HepG2 (cell line): ENCODE results near the gene HTD2. TPM values are rescaled to one million over a fixed set of nuclear protein-coding genes. Genes with fewer than 3 reads are reported as not detected.

Source experiments
- BORCS8-MEF2B ChIP-seq: sonication (generic); formaldehyde crosslinking; IDR thresholded peaks from 2 replicates; pipeline ENCODE4 v1.8.0; 2022; ENCODE audit warnings: mild to moderate bottlenecking, missing genetic modification reagents
- HNRNPK ChIP-seq: fragments of 200-400 bp; formaldehyde crosslinking; IDR thresholded peaks from 2 replicates; pipeline ENCODE4 v1.6.1; 2018; ENCODE audit warnings: low read length, low read depth, moderate library complexity, mild to moderate bottlenecking; ENCODE audit not compliant: poor library complexity, severe bottlenecking
- IKZF4 ChIP-seq: sonication (generic); formaldehyde crosslinking; IDR thresholded peaks from 2 replicates; pipeline ENCODE4 v1.5.1; 2020; ENCODE audit warnings: borderline replicate concordance, mild to moderate bottlenecking, low read depth, missing genetic modification reagents; ENCODE audit errors: not compliant biosample characterization
- JARID2 ChIP-seq: sonication (generic); formaldehyde crosslinking; IDR thresholded peaks from 2 replicates; pipeline ENCODE4 v1.8.1; 2023; ENCODE audit warnings: missing genetic modification reagents, inconsistent platforms; ENCODE audit not compliant: insufficient replicate concordance
- PHF5A ChIP-seq: IDR thresholded peaks from one replicate; pipeline ENCODE4 v1.6.1; 2018; ENCODE audit warnings: low read depth, missing genetic modification reagents; ENCODE audit not compliant: unreplicated experiment
- SALL1 ChIP-seq: sonication (generic); formaldehyde crosslinking; IDR thresholded peaks from 2 replicates; pipeline ENCODE4 v1.8.0; 2022; ENCODE audit warnings: mild to moderate bottlenecking, missing genetic modification reagents
- SIX4 ChIP-seq: sonication (generic); formaldehyde crosslinking; IDR thresholded peaks from 2 replicates; pipeline ENCODE4 v1.4.0; 2020; ENCODE audit warnings: missing genetic modification reagents
- SKIL ChIP-seq: sonication (generic); formaldehyde crosslinking; IDR thresholded peaks from 2 replicates; pipeline ENCODE4 v1.8.0; 2022; ENCODE audit warnings: missing genetic modification reagents, mild to moderate bottlenecking, moderate library complexity, borderline replicate concordance
- SP2 ChIP-seq: sonication (generic); formaldehyde crosslinking; IDR thresholded peaks from 2 replicates; pipeline ENCODE4 v1.5.1; 2020; ENCODE audit warnings: mild to moderate bottlenecking, missing genetic modification reagents
- TAF1 ChIP-seq: sonication (generic); formaldehyde crosslinking; IDR thresholded peaks from 2 replicates; pipeline ENCODE4 v1.4.0; 2020; ENCODE audit warnings: missing genetic modification reagents
- TFDP2 ChIP-seq: sonication (generic); formaldehyde crosslinking; IDR thresholded peaks from 2 replicates; pipeline ENCODE4 v1.4.0; 2020; ENCODE audit warnings: missing genetic modification reagents
- THRA ChIP-seq: sonication (generic); formaldehyde crosslinking; IDR thresholded peaks from 2 replicates; pipeline ENCODE4 v1.4.0; 2020; ENCODE audit warnings: missing genetic modification reagents, borderline replicate concordance
- ZNF281 ChIP-seq: sonication (generic); formaldehyde crosslinking; IDR thresholded peaks from 2 replicates; pipeline ENCODE4 v1.4.0; 2020; ENCODE audit warnings: missing genetic modification reagents, borderline replicate concordance
- ZNF687 ChIP-seq: sonication (generic); formaldehyde crosslinking; IDR thresholded peaks from 2 replicates; pipeline ENCODE4 v1.5.1; 2020; ENCODE audit warnings: mild to moderate bottlenecking, missing genetic modification reagents, moderate library complexity
- ZNF841 ChIP-seq: sonication (generic); formaldehyde crosslinking; IDR thresholded peaks from 2 replicates; pipeline ENCODE4 v1.8.1; 2023; ENCODE audit warnings: missing genetic modification reagents, borderline replicate concordance
- ZNF883 ChIP-seq: sonication (generic); formaldehyde crosslinking; IDR thresholded peaks from 2 replicates; pipeline ENCODE4 v1.5.1; 2020; ENCODE audit warnings: mild to moderate bottlenecking, missing genetic modification reagents; ENCODE audit errors: not compliant biosample characterization
- polyA plus RNA-seq, 8 experiments: library from polyadenylated mRNA; depleted of rRNA in 3 of 8; stranded (reverse) in 7 of 8; unstranded in 1 of 8; fragments of >200 nt; fragmentation: Illumina TruSeq in 4 of 8; extraction: Trizol in 4 of 8; gene quantifications; 2 replicates each; pipeline versions ENCODE4 v1.2.1 to v1.2.3, GENCODE V29; 2011 to 2016; ENCODE audit warnings: low read depth in 4 of 8, missing spikeins in 1 of 8, mixed read lengths in 1 of 8; ENCODE audit not compliant: insufficient read depth in 1 of 8
- total RNA-seq, 5 experiments: library from RNA; depleted of rRNA; stranded (reverse); fragments of >200 nt; fragmentation: Illumina TruSeq; extraction: Trizol; gene quantifications; 2 replicates each; pipeline ENCODE4 v1.2.3, GENCODE V29; 2016; ENCODE audit warnings: low read depth in 1 of 5

The HTD2 gene
- total and polyA plus RNA-seq, 2 of the 13 experiments (the other 11 are each of a cell fraction or from before 2014, with no cell fraction given): 8.6 to 13.7 TPM

- 0 out of 2 replicates have a peak, but pooled peaks have one; percentile 20 for TF ChIP-seq SP2 (CRISPR knock-in tag)
- TF ChIP-seq TFDP2 (CRISPR knock-in tag): peak; percentile 62
- TF ChIP-seq TAF1 (CRISPR knock-in tag): peak; percentile 34; the same call in 1 of the 2 replicates
- peak; percentile 63; the same call in 1 of the 2 replicates for TF ChIP-seq BORCS8-MEF2B (CRISPR knock-in tag)
- 0 out of 2 replicates have a peak, but pooled peaks have one; percentile 61 for TF ChIP-seq ZNF841
- peak; percentile 69 for TF ChIP-seq ZNF883 (CRISPR knock-in tag)
- peak; percentile 81 for TF ChIP-seq IKZF4 (CRISPR knock-in tag)
- no peak for TF ChIP-seq SKIL
- peak; percentile 63 for TF ChIP-seq PHF5A
- TF ChIP-seq ZNF687 (CRISPR knock-in tag): peak; percentile 71
- TF ChIP-seq JARID2 (CRISPR knock-in tag): no peak
- peak; percentile 18; the same call in 1 of the 2 replicates for TF ChIP-seq ZNF281 (CRISPR knock-in tag)
- no peak for TF ChIP-seq HNRNPK
- TF ChIP-seq THRA: peak; percentile 55; the same call in 1 of the 2 replicates
- peak; percentile 81 for TF ChIP-seq SALL1 (CRISPR knock-in tag)
- peak; percentile 38; the same call in 1 of the 2 replicates for TF ChIP-seq SIX4
Measured at GRCh38 chr3:58332575-58333188, 26.4 kb downstream of the HTD2 start, which contains the start of gene PXK (continued).
